HG02943 (cell line): ENCODE measurements around the gene ASPG.

ENCODE experiments used
- ATAC-seq: cut with Tn5 transposase; IDR thresholded peaks from one replicate; pipeline ENCODE4 v1.9.1; 2021; ENCODE audit warnings: mild to moderate bottlenecking, low read depth, moderate library complexity; ENCODE audit not compliant: unreplicated experiment

The ASPG gene

GRCh38 chr14:104073764-104074163 lies 11.7 kb upstream of the ASPG start:
- ATAC-seq = no peak

DNA sequence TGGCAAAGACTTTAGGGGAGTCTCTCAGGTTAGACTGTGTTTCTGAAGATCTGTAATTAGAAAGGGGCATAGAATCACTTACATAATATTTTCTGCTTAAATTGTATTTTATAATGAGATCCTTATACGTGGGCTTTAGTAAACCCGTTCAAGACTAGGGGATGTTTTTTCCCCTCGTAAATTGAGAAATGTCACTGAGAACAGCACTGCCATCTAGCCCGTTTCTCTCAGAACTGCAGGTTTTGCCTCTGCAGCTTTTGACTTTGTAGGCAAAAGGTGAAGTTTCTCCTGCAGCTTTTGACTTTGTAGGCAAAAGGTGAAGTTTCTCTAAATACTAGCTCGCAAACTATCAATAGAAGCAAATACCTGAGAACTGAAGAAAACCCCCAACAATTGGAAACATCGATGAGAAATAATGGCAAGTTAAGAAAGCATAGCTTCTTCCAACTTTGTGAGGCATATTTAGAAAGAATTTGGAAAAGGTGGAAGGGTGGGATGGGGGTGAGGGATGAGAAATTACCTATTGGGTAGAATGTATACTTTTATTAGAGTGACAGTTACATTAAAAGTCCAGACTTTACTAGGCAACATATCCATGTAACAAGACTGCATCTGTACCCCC lies 9.9 kb upstream of the ASPG start:
- ATAC-seq = no peak

- no peak for ATAC-seq
Observed at GRCh38 chr14:104076743-104077142, 8.8 kb upstream of the ASPG start.

DNA sequence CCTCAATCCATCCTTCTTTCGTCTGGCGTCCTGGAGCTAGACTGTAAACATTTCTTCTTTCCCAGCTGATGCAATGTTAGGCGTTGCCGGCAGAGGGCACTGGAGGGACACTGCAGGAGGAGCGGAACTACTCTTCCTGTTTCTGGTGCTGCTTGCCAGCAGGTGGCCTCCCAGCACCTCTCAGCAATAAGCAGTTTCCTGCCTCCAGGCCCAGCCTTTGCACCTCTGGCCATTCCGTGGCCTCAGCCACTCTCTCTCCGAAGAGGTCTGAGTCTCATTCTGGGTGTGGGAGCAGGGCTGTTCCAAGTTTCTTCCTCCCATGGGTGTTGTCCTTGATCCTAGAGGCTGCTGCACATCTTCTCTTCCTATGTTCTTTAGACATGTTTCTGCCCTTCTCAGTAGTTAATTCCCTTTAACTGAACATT lies 7.5 kb upstream of the ASPG start:
- ATAC-seq = peak; percentile 68

GRCh38 chr14:104080376-104081260 lies 4.9 kb upstream of the ASPG start:
- no peak for ATAC-seq

- ATAC-seq = no peak
Observed at GRCh38 chr14:104081261-104081835, 4.2 kb upstream of the ASPG start.

- no peak for ATAC-seq
Observed at GRCh38 chr14:104081951-104082464, 3.5 kb upstream of the ASPG start.

DNA sequence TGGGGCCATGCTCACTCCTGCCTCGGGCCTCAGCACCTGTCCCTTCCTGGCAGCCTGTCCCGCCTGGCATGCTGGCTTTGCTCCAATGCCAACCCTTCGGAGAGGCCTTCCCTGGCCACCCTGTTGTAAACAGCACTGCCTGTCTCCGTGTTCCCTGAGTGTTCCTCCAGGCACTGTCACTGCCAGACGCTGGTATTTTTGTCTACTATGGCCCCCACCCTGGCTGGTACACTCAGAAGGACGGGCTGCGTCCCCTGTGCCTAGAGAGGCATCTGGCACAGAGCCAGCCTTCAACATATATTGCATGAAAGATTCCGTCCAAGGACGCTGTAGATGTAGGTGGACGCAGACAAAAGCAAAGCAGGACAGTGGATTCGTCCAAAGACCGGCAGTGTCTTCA lies 2.7 kb upstream of the ASPG start:
- no peak for ATAC-seq

DNA sequence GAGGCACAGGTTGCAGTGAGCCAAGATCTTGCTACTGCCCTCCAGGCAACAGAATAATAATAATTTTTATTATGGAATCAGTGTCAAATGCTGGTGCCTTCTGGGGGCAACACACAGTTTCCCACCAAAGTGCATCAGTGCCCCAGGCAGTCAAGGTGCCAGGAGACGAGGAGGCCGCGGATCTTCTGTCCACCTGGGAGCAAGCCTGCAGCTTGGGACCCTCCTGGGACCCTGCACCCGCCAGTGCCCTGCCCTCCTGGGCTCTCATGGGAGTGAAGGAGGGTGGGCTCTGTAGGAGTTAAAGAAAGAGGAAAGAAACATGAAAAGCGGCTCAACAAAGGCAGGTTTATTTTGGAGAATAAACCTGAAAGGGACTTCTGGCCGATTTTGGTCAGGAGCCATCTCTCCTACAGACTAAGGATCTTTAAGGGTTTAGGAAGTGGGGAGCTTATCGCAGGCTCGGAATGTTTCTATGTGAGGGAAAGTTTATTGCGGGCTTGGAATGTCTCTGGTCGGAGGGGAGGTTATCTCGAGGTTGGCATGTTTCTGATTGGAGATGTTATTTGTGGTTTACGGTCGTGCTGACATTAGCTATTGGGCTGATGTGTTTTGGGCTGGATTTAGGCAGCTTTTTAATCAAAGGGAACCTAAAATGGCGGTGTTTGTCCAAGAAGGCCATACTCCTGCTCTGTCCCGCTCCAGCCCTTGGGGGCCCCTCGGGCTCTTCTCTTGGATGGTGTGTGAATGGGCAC lies 1.1 kb upstream of the ASPG start:
- ATAC-seq = no peak

GRCh38 chr14:104085889-104086201 lies 345 bp downstream of the ASPG start:
- no peak for ATAC-seq

DNA sequence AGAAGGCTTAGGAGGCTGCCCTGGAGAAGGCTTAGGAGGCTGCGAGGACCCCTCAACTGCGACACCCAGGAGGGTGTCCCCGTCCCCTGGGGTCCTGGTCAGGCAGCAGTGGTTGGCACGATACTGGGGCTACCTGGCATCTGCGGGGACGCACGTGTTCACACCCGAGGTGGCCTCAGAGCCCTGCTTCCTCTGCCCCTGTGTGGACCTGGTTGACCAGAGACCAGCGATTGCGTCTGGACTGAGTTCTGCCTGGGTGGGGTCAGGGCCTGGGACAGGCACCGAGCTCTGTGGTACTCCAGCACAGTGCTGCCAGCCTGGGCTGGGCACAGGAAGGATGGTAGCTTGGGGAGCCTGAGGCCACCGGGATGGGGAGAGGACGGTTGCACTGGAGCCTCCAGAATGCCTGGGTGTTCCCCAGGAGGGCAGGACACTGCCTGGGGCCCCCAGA lies 735 bp downstream of the ASPG start:
- no peak for ATAC-seq

- no peak for ATAC-seq
Observed at GRCh38 chr14:104086661-104087461, 1.4 kb downstream of the ASPG start.

DNA sequence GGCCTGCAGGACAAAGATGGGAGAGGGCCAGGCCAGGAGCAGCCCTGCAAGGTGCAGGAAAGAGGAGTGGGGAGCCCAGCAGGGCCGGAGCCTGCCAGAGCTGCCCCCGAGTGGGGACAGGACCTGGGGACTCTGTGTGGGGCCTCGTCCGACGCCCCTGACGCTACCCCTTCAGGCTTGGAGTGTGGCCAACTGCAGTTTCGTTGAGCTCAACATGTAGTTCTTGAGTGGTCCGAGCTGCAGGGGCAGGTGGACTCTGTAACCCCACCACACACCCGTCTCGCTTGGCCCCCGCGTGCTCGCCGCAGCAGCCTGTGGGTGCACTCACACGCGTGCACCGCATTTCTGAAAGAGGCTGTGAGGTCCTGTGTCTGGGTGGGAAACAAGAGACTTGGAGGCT lies 2.0 kb downstream of the ASPG start:
- no peak for ATAC-seq

DNA sequence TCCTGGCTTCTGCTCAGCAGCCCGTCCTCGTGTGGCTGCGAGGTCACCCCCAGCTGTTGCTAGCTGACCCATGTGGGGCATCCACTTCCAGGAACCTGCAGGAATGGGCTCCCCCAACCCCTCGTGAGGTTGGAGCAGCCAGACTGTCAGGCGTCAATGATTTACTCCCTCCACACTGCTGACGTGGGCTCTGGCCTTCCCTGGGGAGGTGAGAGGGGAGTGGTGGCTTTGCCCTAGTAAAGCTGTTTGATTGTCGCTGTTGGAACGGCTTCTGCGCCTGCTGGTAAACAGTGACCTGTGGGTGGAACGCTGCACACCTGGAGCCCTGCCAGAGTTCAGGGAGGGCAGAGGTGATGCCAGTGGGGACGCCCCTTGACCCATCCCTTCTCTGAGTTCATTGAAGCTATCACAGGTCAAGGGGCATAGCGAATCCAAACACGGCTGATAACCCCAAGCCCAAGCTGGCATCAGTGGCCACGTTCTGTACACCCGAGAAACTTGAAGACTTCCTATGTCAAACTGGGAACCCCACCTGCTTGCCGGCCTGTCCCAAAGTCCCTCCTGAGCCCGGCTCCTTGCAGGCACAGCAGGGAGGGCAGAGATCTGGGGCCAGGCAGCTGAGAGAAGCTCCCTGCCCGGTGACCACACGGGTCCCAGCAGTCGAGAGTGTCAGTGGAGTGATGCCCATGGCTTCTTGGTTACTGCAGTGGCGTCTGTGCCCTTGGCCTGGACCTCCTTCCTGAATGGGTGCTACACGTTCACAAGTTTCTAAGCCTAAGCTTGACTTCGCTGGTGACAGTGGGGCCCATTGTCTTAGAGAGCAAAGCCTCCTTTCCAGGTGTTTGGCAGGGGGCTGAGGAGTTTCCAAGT lies 2.7 kb downstream of the ASPG start:
- no peak for ATAC-seq

- ATAC-seq = no peak
Observed at GRCh38 chr14:104090071-104090748, 4.7 kb downstream of the ASPG start.

DNA sequence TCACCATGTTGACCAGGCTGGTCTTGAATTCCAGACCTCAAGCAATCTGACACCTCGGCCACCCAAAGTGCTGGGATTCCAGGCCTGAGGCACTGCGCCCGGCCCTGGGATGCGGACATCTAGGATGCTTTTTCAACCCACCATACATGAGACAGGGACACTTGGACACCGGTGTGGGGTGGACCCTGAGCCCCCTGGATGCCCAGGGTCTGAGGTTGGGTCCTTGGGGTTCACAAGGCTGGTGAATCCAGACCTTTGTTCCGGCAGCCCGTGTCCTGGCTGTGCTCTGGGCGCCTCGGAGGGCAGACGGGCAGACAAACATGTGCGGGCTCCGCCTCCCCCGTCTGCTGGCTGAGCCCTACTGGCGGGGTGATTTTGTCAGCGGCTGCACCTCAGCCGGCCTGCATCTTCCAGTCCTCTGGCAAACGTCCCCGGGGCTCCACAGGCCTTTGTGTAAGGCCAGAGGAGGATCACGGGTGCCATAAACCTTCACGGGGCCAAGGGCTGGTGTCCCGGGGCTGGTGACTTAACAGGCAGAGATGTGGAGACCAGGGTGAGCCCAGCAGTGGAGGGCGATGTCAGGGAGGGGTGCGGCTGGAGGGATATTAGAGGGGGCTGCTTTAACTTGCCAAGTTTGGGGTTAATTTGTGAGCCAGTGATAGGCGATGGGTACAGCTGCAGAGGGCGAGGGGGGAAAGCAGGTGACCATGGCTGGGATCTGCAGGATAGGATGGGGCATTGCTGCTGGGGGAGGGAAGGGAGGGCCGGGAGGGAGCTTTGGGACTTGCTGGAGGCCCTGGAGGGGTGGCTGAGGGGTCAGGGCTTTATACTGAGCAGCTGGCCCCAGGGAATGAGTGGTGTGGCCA lies 5.8 kb downstream of the ASPG start:
- no peak for ATAC-seq

DNA sequence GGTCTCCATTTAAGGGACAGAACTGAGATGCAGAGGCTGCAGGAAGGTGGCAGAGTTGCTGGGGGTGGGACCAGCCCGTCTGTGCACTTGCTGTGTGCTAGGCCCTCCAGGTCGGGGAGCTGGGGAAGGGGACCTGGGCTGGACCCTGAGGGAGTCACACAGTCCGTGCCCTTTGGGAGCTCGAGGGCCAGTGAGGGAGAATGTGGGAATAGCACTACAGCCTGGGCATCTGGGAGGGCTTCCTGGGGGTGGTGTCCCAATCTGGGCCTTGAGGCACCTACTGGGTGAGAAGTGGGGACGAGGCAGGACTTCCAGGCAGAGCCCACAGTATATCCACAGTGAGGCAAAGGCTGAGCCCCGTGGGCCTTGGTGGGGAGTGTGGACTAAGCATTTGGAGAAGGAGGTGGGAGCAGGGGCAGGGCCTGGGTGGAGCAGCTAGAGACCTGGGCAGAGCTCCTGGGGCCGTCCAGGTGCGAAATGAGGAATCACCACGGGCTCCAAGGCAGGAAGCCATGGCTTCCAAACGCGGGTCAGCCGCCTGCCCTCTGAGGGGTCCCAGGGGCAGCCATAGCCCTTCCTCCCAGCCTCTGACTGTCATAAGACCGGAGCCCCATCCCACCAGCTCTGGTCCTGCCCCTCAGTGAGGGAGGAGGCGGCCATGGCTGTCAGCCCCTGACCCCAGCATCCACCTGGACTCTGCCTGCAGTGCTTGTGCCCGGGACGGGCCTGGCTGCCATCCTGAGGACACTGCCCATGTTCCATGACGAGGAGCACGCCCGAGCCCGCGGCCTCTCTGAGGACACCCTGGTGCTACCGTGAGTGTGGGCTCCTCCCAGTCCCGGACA lies 6.6 kb downstream of the ASPG start:
- ATAC-seq = no peak
